Liver (tissue), 9 donors: ENCODE measurements around the gene GALNT17. TPM values are rescaled to one million over a fixed set of nuclear protein-coding genes. Genes with fewer than 3 reads are reported as not detected.

ENCODE experiments used
- DNase-seq: peaks from one replicate; pipeline ENCODE4 v3.0.0-alpha.2; 2017; ENCODE audit warnings: low spot score
- H3K27ac ChIP-seq, 2 donors: one replicate each; pipeline ENCODE4 v1.7.0; 2013; ENCODE audit warnings: inconsistent platforms in 2 of 2, low read length in 2 of 2, control low read depth in 1 of 2, low read depth in 1 of 2, mild to moderate bottlenecking in 1 of 2
- H3K27me3 ChIP-seq, 4 donors: one replicate each; pipeline versions ENCODE4 v1.6.1 to v1.7.0; 2013; ENCODE audit warnings: low read length in 3 of 4, inconsistent platforms in 1 of 4, mild to moderate bottlenecking in 1 of 4, moderate library complexity in 1 of 4; ENCODE audit not compliant: control insufficient read depth in 4 of 4, insufficient read depth in 4 of 4
- H3K36me3 ChIP-seq, 4 donors: one replicate each; pipeline versions ENCODE4 v1.6.1 to v1.7.0; 2013; ENCODE audit warnings: low read length in 3 of 4, mild to moderate bottlenecking in 3 of 4, low read depth in 1 of 4, moderate library complexity in 1 of 4; ENCODE audit not compliant: control insufficient read depth in 4 of 4, insufficient read depth in 3 of 4
- H3K4me1 ChIP-seq, 4 donors: one replicate each; pipeline versions ENCODE4 v1.6.1 to v1.7.0; 2013; ENCODE audit warnings: low read length in 3 of 4, mild to moderate bottlenecking in 3 of 4, moderate library complexity in 1 of 4; ENCODE audit not compliant: control insufficient read depth in 4 of 4, insufficient read depth in 4 of 4
- H3K4me3 ChIP-seq, 3 donors: one replicate each; pipeline versions ENCODE4 v1.6.1 to v1.7.0; 2013; ENCODE audit warnings: low read length in 3 of 3, control low read depth in 1 of 3, low read depth in 1 of 3, mild to moderate bottlenecking in 1 of 3
- H3K9ac ChIP-seq, 2 donors: one replicate each; pipeline ENCODE4 v1.7.0; 2013; ENCODE audit warnings: low read length in 2 of 2, mild to moderate bottlenecking in 2 of 2, moderate library complexity in 2 of 2, control low read depth in 1 of 2, low read depth in 1 of 2
- H3K9me3 ChIP-seq, 4 donors: one replicate each; pipeline versions ENCODE4 v1.6.1 to v1.7.0; 2013; ENCODE audit warnings: low read length in 3 of 4; ENCODE audit not compliant: control insufficient read depth in 4 of 4
- ATF3 ChIP-seq: IDR thresholded peaks from 2 replicates; pipeline ENCODE4 v1.6.1; 2016; ENCODE audit warnings: antibody characterized with exemption
- CTCF ChIP-seq: fragments of 150-350 bp; IDR thresholded peaks from 2 replicates; pipeline ENCODE4 v1.5.1; 2017; ENCODE audit warnings: improper control_type of control experiment, low read depth, low read length; ENCODE audit not compliant: missing input control
- EGR1 ChIP-seq, 2 donors: IDR thresholded peaks; 2 replicates each; pipeline ENCODE4 v1.6.1; 2016 to 2018; ENCODE audit warnings: antibody characterized with exemption in 2 of 2, low read depth in 2 of 2
- FOXA1 ChIP-seq: IDR thresholded peaks from 2 replicates; pipeline ENCODE4 v1.6.1; 2016; ENCODE audit warnings: antibody characterized with exemption
- FOXA2 ChIP-seq: IDR thresholded peaks from 2 replicates; pipeline ENCODE4 v1.6.1; 2016; ENCODE audit warnings: antibody characterized with exemption
- GABPA ChIP-seq, 2 donors: IDR thresholded peaks in 1 of 2; conservative IDR thresholded peaks in 1 of 2; 2 replicates each; pipeline ENCODE4 v1.6.1; 2016; ENCODE audit warnings: antibody characterized with exemption in 2 of 2, mild to moderate bottlenecking in 1 of 2, moderate library complexity in 1 of 2
- HNF4A ChIP-seq, 2 donors: conservative IDR thresholded peaks; 2 replicates each; pipeline ENCODE4 v1.6.1; 2016; ENCODE audit warnings: antibody characterized with exemption in 2 of 2, mild to moderate bottlenecking in 2 of 2
- HNF4G ChIP-seq: IDR thresholded peaks from 2 replicates; pipeline ENCODE4 v1.6.1; 2016; ENCODE audit warnings: antibody characterized with exemption
- JUND ChIP-seq, 2 donors: IDR thresholded peaks; 2 replicates each; pipeline ENCODE4 v1.6.1; 2016; ENCODE audit warnings: antibody characterized with exemption in 2 of 2
- MAX ChIP-seq: IDR thresholded peaks from 2 replicates; pipeline ENCODE4 v1.6.1; 2016; ENCODE audit warnings: antibody characterized with exemption
- NR2F2 ChIP-seq: IDR thresholded peaks from 2 replicates; pipeline ENCODE4 v1.6.1; 2016; ENCODE audit warnings: antibody characterized with exemption
- RAD21 ChIP-seq, 2 donors: IDR thresholded peaks; 2 replicates each; pipeline ENCODE4 v1.6.1; 2016; ENCODE audit warnings: antibody characterized with exemption in 2 of 2, mild to moderate bottlenecking in 2 of 2
- REST ChIP-seq: IDR thresholded peaks from 2 replicates; pipeline ENCODE4 v1.6.1; 2016; ENCODE audit warnings: antibody characterized with exemption, mild to moderate bottlenecking
- RXRA ChIP-seq, 2 donors: IDR thresholded peaks; 2 replicates each; pipeline ENCODE4 v1.6.1; 2017 to 2018; ENCODE audit warnings: antibody characterized with exemption in 2 of 2, mild to moderate bottlenecking in 1 of 2
- SP1 ChIP-seq: IDR thresholded peaks from 2 replicates; pipeline ENCODE4 v1.6.1; 2018; ENCODE audit warnings: antibody characterized with exemption, mild to moderate bottlenecking
- TAF1 ChIP-seq: conservative IDR thresholded peaks from 2 replicates; pipeline ENCODE4 v1.6.1; 2016; ENCODE audit warnings: antibody characterized with exemption, mild to moderate bottlenecking
- YY1 ChIP-seq: IDR thresholded peaks from 2 replicates; pipeline ENCODE4 v1.6.1; 2016; ENCODE audit warnings: antibody characterized with exemption, mild to moderate bottlenecking
- ZBTB33 ChIP-seq: IDR thresholded peaks from 2 replicates; pipeline ENCODE4 v1.6.1; 2016; ENCODE audit warnings: antibody characterized with exemption
- WGBS: extraction: QIAGEN DNeasy Blood & Tissue Kit; methylation state at CpG from one replicate; pipeline ENCODE4 v1.1.7; 2013; 5-methylcytosine and 5-hydroxymethylcytosine counted together
- polyA plus RNA-seq, 2 donors: library from polyadenylated mRNA; stranded (reverse) in 1 of 2; unstranded in 1 of 2; fragments of 200-250 nt in 1 of 2; fragments of >200 nt in 1 of 2; fragmentation: Nextera tagmentation in 1 of 2; extraction: Ambion mirVana in 1 of 2; gene quantifications; one replicate each; pipeline versions ENCODE4 v1.2.1 to v1.2.3, GENCODE V29; 2013 to 2015
- total RNA-seq, 2 donors: library from RNA; depleted of rRNA; stranded (reverse); fragments of >200 nt; gene quantifications; one replicate each; pipeline ENCODE4 v1.2.3, GENCODE V29; 2014
- donor health status: healthy.
- donor health status: healthy.
- donor health status: healthy.
- donor health status: healthy.
- donor health status: healthy.

GALNT17 gene
- total and polyA plus RNA-seq, 4 donors, result 0.10 to 0.42 (median 0.37) TPM; not detected in 1

- H3K4me3 ChIP-seq, result no peak overlapping the region
- 44% methylated on average over 5 of the region's 5 CpGs for WGBS
- peaks cover 5 to 18% (median 9%) of the 10 kb centered on the region in 4 donors for H3K4me1 ChIP-seq
- no peaks in the 10 kb centered on the region for H3K36me3 ChIP-seq
- no peak for DNase-seq
- no peak overlapping the region for H3K27ac ChIP-seq
- no peak overlapping the region for H3K9ac ChIP-seq
- no peak for TF ChIP-seq SP1
- TF ChIP-seq HNF4G, result no peak
- TF ChIP-seq HNF4A (conservative IDR thresholded peaks at IDR 0.05), result no peak
- TF ChIP-seq FOXA1, result no peak
- TF ChIP-seq ZBTB33, result no peak
- no peak for TF ChIP-seq CTCF
- no peak for TF ChIP-seq ATF3
- no peak for TF ChIP-seq REST
- no peak for TF ChIP-seq GABPA (IDR thresholded peaks at IDR 0.05 in 1 of 2, conservative IDR thresholded peaks at IDR 0.05 in 1 of 2)
- no peak for TF ChIP-seq JUND (IDR thresholded peaks at IDR 0.05)
- no peak for TF ChIP-seq RAD21 (IDR thresholded peaks at IDR 0.05)
- TF ChIP-seq EGR1 (IDR thresholded peaks at IDR 0.05; ENCODE audit: low read depth in 2 of 2), result no peak
- no peak for TF ChIP-seq NR2F2
- no peak for TF ChIP-seq RXRA (IDR thresholded peaks at IDR 0.05)
- TF ChIP-seq FOXA2, result no peak
- no peak for TF ChIP-seq YY1
- no peak for TF ChIP-seq MAX
- TF ChIP-seq TAF1, result no peak
- H3K27me3 ChIP-seq, result peaks cover 0 to 25% (median 2%) of the 10 kb centered on the region in 4 donors
- H3K9me3 ChIP-seq, result no peaks in the 10 kb centered on the region
Measured at GRCh38 chr7:71130031-71130679, 1.8 kb upstream of the GALNT17 start.
